CD4-positive, alpha-beta memory T cell (primary cell): Measurements from ENCODE around the gene CNOT8. TPM values are rescaled to one million over a fixed set of nuclear protein-coding genes. Genes with fewer than 3 reads are reported as not detected.
A peak's percentile ranks its signal among the peaks of the same experiment; 100 is the strongest.

ENCODE experiments used
- CTCF ChIA-PET: fragments of 350-600 bp; sonication (Branson Sonifier 250); formaldehyde crosslinking; loops from one replicate; lab custom pipeline; 2021; ENCODE audit warnings: inconsistent platforms; ENCODE audit not compliant: partially characterized antibody; lab: Charles Lee
- POLR2A ChIA-PET: fragments of 350-600 bp; sonication (Branson Sonifier 250); formaldehyde crosslinking; loops from one replicate; lab custom pipeline; 2021; ENCODE audit not compliant: partially characterized antibody; lab: Charles Lee
- DNase-seq, 5 donors: peaks; one replicate each; pipeline versions ENCODE4 v3.0.0 to v3.0.0-alpha.2; 2020 to 2022; ENCODE audit warnings: mixed read lengths in 1 of 5
- H3K27ac ChIP-seq: one replicate; pipeline ENCODE4 v1.7.0; 2013; ENCODE audit warnings: low read depth, low read length
- H3K27me3 ChIP-seq: 2 replicates; pipeline ENCODE4 v1.7.0; 2013; ENCODE audit warnings: mild to moderate bottlenecking, low read length, moderate library complexity; ENCODE audit not compliant: insufficient read depth
- H3K36me3 ChIP-seq: 2 replicates; pipeline ENCODE4 v1.7.0; 2013; ENCODE audit warnings: mild to moderate bottlenecking, low read length, moderate library complexity; ENCODE audit not compliant: insufficient read depth
- H3K4me1 ChIP-seq: 2 replicates; pipeline ENCODE4 v1.7.0; 2013; ENCODE audit warnings: mild to moderate bottlenecking, low read length, moderate library complexity; ENCODE audit not compliant: insufficient read depth
- H3K4me3 ChIP-seq, 2 donors: one replicate each; pipeline ENCODE4 v1.7.0; 2013; ENCODE audit warnings: low read length in 2 of 2, mild to moderate bottlenecking in 1 of 2
- H3K9me3 ChIP-seq, 2 donors: one replicate each; pipeline ENCODE4 v1.7.0; 2013; ENCODE audit warnings: low read length in 2 of 2, control low read depth in 1 of 2; ENCODE audit not compliant: control insufficient read depth in 1 of 2
- H3K27ac Mint-ChIP-seq, 7 donors: one replicate each; pipeline ENCODE4 v1.8.0; 2020 to 2021; ENCODE audit warnings: mixed read lengths in 7 of 7, mild to moderate bottlenecking in 6 of 7, inconsistent platforms in 3 of 7, moderate library complexity in 3 of 7
- H3K27me3 Mint-ChIP-seq, 2 donors: one replicate each; pipeline ENCODE4 v1.8.0; 2020 to 2021; ENCODE audit warnings: mixed read lengths in 2 of 2
- H3K36me3 Mint-ChIP-seq, 2 donors: one replicate each; pipeline ENCODE4 v1.8.0; 2020 to 2021; ENCODE audit warnings: mixed read lengths in 2 of 2, inconsistent platforms in 1 of 2, mild to moderate bottlenecking in 1 of 2
- H3K4me1 Mint-ChIP-seq, 4 donors: one replicate each; pipeline ENCODE4 v1.8.0; 2020 to 2021; ENCODE audit warnings: mixed read lengths in 4 of 4, mild to moderate bottlenecking in 1 of 4
- H3K4me3 Mint-ChIP-seq, 8 donors: one replicate each; pipeline ENCODE4 v1.8.0; 2020 to 2021; ENCODE audit warnings: mixed read lengths in 8 of 8, mild to moderate bottlenecking in 7 of 8, moderate library complexity in 6 of 8, inconsistent platforms in 3 of 8
- H3K9me3 Mint-ChIP-seq, 8 donors: one replicate each; pipeline ENCODE4 v1.8.0; 2020 to 2021; ENCODE audit warnings: mixed read lengths in 8 of 8, mild to moderate bottlenecking in 5 of 8, inconsistent platforms in 3 of 8, moderate library complexity in 1 of 8
- intact Hi-C: fragments of 100-400 bp; cut with micrococcal nuclease; formaldehyde crosslinking; loops from one replicate; pipeline ENCODE4 v1.15.1; 2023
- polyA plus RNA-seq, 2 donors: library from polyadenylated mRNA; unstranded; fragments of 300-500 nt; fragmentation: Illumina TruSeq; gene quantifications; one replicate each; pipeline ENCODE4 v1.2.3, GENCODE V29; 2021
- total RNA-seq, 2 experiments: library from RNA; stranded (reverse); gene quantifications; one replicate each; pipeline ENCODE4 v1.2.3, GENCODE V29; 2021

Gene CNOT8
- total and polyA plus RNA-seq, 4 experiments from 2014 or later: 110 to 243 (median 139) TPM

DNA sequence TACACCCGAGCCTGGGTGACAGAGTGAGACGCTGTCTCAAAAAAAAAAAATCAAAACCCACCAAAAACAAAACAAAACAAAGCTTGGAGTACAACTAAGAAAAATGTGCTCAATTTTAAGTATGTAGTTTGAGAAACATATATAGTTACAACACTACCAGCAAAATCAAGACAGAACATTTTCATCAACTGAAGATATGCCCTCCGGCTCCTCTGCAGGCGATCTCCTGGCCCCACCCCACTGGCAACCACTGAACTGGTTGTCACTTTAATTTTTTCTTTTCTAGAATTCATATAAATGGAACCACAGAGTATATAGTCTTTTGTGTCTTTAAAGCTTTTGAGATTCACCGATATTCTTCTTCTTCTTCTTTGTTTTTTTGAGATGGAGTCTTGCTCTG lies 35.0 kb downstream of the CNOT8 start:
- no peaks in the 10 kb centered on the region for H3K27me3 ChIP-seq
- no peak overlapping the region for H3K4me3 ChIP-seq
- no peaks in the 10 kb centered on the region for H3K4me1 Mint-ChIP-seq
- no peaks in the 10 kb centered on the region for H3K4me1 ChIP-seq
- no peaks in the 10 kb centered on the region for H3K27me3 Mint-ChIP-seq
- CTCF ChIA-PET: interaction anchor here (0.6 to 1.5 kb wide), 2 partner anchors 241 to 243 kb away, joined by 3 to 4 read pairs; no protein-coding TSS in a partner anchor
- peaks cover 70 to 79% of the 10 kb centered on the region in 2 donors for H3K36me3 Mint-ChIP-seq
- peaks cover 0 to 5% (median under 1%) of the 10 kb centered on the region in 8 donors for H3K9me3 Mint-ChIP-seq
- no peaks in the 10 kb centered on the region for H3K9me3 ChIP-seq
- DNase-seq: no peak
- POLR2A ChIA-PET: no interaction called here
- H3K27ac Mint-ChIP-seq: no peak overlapping the region
- peaks cover 45% of the 10 kb centered on the region for H3K36me3 ChIP-seq
- no peak overlapping the region for H3K4me3 Mint-ChIP-seq
- no peak overlapping the region for H3K27ac ChIP-seq
- intact Hi-C loops: no loop called here

- H3K4me3 ChIP-seq: no peak overlapping the region
- ChIA-PET POLR2A (no interaction called here), CTCF (interaction anchor here (0.6 to 1.3 kb wide), 2 partner anchors 22 to 26 kb away, joined by 3 read pairs; no protein-coding TSS in a partner anchor)
- H3K27ac Mint-ChIP-seq: peak overlapping the region in 3 of 7 donors; percentile 9 to 57 (median 42)
- peaks cover 70 to 85% of the 10 kb centered on the region in 2 donors for H3K36me3 Mint-ChIP-seq
- H3K27ac ChIP-seq: no peak overlapping the region
- H3K4me1 Mint-ChIP-seq: no peaks in the 10 kb centered on the region
- peaks cover 55% of the 10 kb centered on the region for H3K36me3 ChIP-seq
- H3K4me3 Mint-ChIP-seq: no peak overlapping the region
- DNase-seq: no peak
- intact Hi-C loops: no loop called here
- H3K9me3 ChIP-seq: no peaks in the 10 kb centered on the region
- H3K27me3 Mint-ChIP-seq: no peaks in the 10 kb centered on the region
- H3K9me3 Mint-ChIP-seq: no peaks in the 10 kb centered on the region
- no peaks in the 10 kb centered on the region for H3K4me1 ChIP-seq
- H3K27me3 ChIP-seq: no peaks in the 10 kb centered on the region
These were observed 37.5 kb downstream of the CNOT8 start for GRCh38 chr5:154895606-154896561.

DNA sequence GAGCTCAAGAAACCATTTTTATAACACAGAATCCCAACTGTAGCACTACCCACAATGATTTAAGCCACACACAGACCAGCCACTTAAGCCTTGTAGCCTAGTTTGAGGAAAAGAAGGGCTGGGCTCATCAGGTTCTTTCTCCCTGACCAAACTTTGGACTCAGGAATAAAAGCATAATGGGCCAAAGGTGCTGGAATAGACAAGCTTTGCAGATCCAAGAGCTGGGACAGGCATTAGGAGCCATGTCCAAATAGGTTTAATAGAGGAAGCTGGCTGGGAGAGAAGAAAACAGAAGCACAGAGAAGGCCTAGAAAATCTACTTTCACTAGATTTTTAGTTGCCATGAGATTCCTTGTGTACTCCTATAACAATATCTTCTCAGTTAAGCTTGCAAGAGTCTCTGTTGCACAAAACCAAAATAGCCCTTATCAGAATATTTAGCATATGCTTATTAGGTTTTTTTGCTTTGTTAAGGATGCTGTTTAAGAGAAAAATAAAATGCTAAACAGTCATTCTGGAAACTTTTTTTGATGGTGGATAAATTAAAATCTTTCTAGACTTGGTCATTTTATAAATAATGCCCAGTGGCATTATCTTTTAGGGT lies 38.2 kb downstream of the CNOT8 start:
- Mint-ChIP-seq H3K27ac (peak overlapping the region in 5 of 7 donors; percentile 9 to 57 (median 42)), H3K27me3 (no peaks in the 10 kb centered on the region), H3K36me3 (peaks cover 63 to 85% of the 10 kb centered on the region in 2 donors), H3K4me1 (no peaks in the 10 kb centered on the region), H3K9me3 (no peaks in the 10 kb centered on the region), H3K4me3 (no peak overlapping the region)
- intact Hi-C loops: no loop called here
- DNase-seq: no peak
- Histone ChIP-seq H3K36me3 (peaks cover 54% of the 10 kb centered on the region), H3K9me3 (no peaks in the 10 kb centered on the region), H3K4me1 (no peaks in the 10 kb centered on the region), H3K27ac (no peak overlapping the region), H3K27me3 (no peaks in the 10 kb centered on the region), H3K4me3 (no peak overlapping the region)
- ChIA-PET POLR2A (no interaction called here), CTCF (interaction anchor here (0.6 to 1.3 kb wide), 2 partner anchors 21 to 27 kb away, joined by 3 read pairs; no protein-coding TSS in a partner anchor)

DNA sequence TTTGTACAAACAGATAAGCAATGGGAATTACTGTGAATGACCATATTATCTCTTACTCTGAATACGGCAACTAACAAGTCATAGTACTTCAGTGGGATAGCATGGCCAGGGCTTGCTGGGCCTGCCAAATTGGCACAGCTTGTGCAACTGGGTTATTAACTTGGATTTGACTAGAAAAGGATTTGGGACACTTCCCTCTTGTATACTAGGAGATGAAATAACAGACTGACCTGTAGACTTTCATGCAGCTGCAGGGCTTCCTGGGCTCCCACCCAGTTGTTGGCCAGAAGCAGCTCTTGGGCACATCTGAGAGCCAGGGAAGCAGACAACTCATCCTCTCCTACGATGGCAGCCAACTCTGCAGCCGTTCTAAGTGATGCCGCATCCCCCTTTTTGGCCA lies 39.8 kb downstream of the CNOT8 start:
- Mint-ChIP-seq H3K4me1 (no peaks in the 10 kb centered on the region), H3K27ac (no peak overlapping the region), H3K36me3 (peaks cover 65 to 87% of the 10 kb centered on the region in 2 donors), H3K4me3 (no peak overlapping the region), H3K9me3 (no peaks in the 10 kb centered on the region), H3K27me3 (no peaks in the 10 kb centered on the region)
- intact Hi-C loops: no loop called here
- Histone ChIP-seq H3K9me3 (no peaks in the 10 kb centered on the region), H3K27me3 (no peaks in the 10 kb centered on the region), H3K27ac (no peak overlapping the region), H3K4me1 (no peaks in the 10 kb centered on the region), H3K4me3 (no peak overlapping the region), H3K36me3 (peaks cover 59% of the 10 kb centered on the region)
- DNase-seq: no peak
- POLR2A ChIA-PET: interaction anchor here (1.2 kb wide), 1 partner anchor 39 kb away, joined by 3 read pairs; the partner anchor contains the start of gene GEMIN5
- CTCF ChIA-PET: no interaction called here

DNA sequence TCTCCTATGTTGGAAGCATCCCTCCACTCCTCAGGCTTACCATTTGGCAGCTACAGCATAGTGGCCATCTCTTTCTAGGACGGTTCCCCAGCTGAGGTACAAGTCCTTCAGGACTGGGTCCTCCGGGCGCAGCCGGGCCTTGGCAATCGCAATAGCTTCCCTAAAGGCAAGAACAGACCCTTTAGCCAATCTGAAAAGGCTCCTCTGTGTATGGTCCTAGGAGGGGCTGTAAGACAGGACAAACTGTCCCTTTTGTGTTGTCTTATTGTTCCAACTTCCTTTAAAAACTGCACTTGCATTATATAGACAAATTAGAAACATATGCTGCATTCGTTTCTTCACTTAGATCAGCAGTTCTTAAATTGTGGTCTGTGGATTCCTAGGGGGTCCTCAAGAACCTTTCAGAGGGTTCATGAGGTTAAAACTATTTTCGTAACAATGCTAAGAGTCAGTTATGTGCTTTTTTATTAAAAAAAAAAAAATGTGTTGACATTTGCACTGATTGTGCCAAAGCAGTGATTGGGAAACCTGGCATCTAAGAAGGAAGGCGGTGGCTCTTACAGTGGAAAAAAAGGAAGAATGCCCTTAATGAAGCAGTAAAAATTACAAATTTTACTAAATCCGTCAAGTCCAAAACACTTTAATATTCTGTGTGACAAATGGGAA lies 40.9 kb downstream of the CNOT8 start:
- H3K4me3 ChIP-seq: no peak overlapping the region
- peaks cover 61% of the 10 kb centered on the region for H3K36me3 ChIP-seq
- Mint-ChIP-seq H3K4me3 (no peak overlapping the region), H3K4me1 (no peaks in the 10 kb centered on the region), H3K27me3 (no peaks in the 10 kb centered on the region), H3K36me3 (peaks cover 62 to 85% of the 10 kb centered on the region in 2 donors), H3K27ac (peak overlapping the region in 1 of 7 donors; percentile 53), H3K9me3 (no peaks in the 10 kb centered on the region)
- no peak overlapping the region for H3K27ac ChIP-seq
- H3K4me1 ChIP-seq: no peaks in the 10 kb centered on the region
- ChIA-PET POLR2A (no interaction called here), CTCF (interaction anchor here (0.5 kb wide), 1 partner anchor 248 kb away, joined by 3 read pairs; no protein-coding TSS in a partner anchor)
- no peak for DNase-seq
- H3K27me3 ChIP-seq: no peaks in the 10 kb centered on the region
- intact Hi-C loops: no loop called here
- no peaks in the 10 kb centered on the region for H3K9me3 ChIP-seq

- POLR2A ChIA-PET: no interaction called here
- DNase-seq: no peak
These were observed 41.6 kb downstream of the CNOT8 start for GRCh38 chr5:154900066-154900465.

More at GRCh38 chr5:154900066-154900465, 41.6 kb downstream of the CNOT8 start:
- no peaks in the 10 kb centered on the region for H3K4me1 Mint-ChIP-seq
- no peak overlapping the region for H3K4me3 Mint-ChIP-seq
- no peak overlapping the region for H3K4me3 ChIP-seq
- no peaks in the 10 kb centered on the region for H3K27me3 Mint-ChIP-seq
- intact Hi-C loops: loop anchor here (10.0 kb wide), 1 partner anchor 245 kb away; no protein-coding TSS in a partner anchor
- CTCF ChIA-PET: no interaction called here
- peak overlapping the region in 2 of 7 donors; percentile 32 to 48 for H3K27ac Mint-ChIP-seq
- H3K27ac ChIP-seq: no peak overlapping the region
- H3K36me3 Mint-ChIP-seq: peaks cover 65 to 89% of the 10 kb centered on the region in 2 donors
- no peaks in the 10 kb centered on the region for H3K27me3 ChIP-seq
- H3K9me3 Mint-ChIP-seq: no peaks in the 10 kb centered on the region
- H3K4me1 ChIP-seq: no peaks in the 10 kb centered on the region
- no peaks in the 10 kb centered on the region for H3K9me3 ChIP-seq
- H3K36me3 ChIP-seq: peaks cover 65% of the 10 kb centered on the region
